ENCODE measurements around the gene FANCC. TPM values are rescaled to one million over a fixed set of nuclear protein-coding genes. Genes with fewer than 3 reads are reported as not detected.

FANCC gene
- total RNA-seq, 3 donors from 2014 or later (not counting 1 experiment from before 2014, with no cell fraction given), result 9.9 to 18.9 (median 12.8) TPM

GRCh38 chr9:95130484-95130883 is 187.0 kb downstream of the FANCC start:
- Histone ChIP-seq H3K27ac (ENCODE audit: low read length) (no peak overlapping the region), H3K36me3 (ENCODE audit: control insufficient read depth, insufficient read depth, low read length) (no peaks in the 10 kb centered on the region), H3K27me3 (ENCODE audit: control insufficient read depth, insufficient read depth, low read length) (no peaks in the 10 kb centered on the region), H3K4me1 (ENCODE audit: control insufficient read depth, insufficient read depth, low read length) (peaks cover 6% of the 10 kb centered on the region), H3K4me3 (ENCODE audit: low read length) (no peak overlapping the region), H3K9me3 (ENCODE audit: control insufficient read depth, insufficient read depth, low read length) (no peaks in the 10 kb centered on the region)
- no peaks in the 10 kb centered on the region for H3K27me3 Mint-ChIP-seq (ENCODE audit: low read depth in 2 of 2)
- 95% methylated on average over 4 of the region's 5 CpGs for WGBS (ENCODE audit: insufficient coverage)
- H3K36me3 Mint-ChIP-seq, result no peaks in the 10 kb centered on the region
- no peak overlapping the region for H3K4me3 Mint-ChIP-seq
- no peaks in the 10 kb centered on the region for H3K9me3 Mint-ChIP-seq
- peaks cover 5% of the 10 kb centered on the region in 2 donors for H3K4me1 Mint-ChIP-seq
- DNase-seq (no peak), ATAC-seq (no peak)
- intact Hi-C loops (cut with micrococcal nuclease), result loop anchor here (2.0 kb wide), 1 partner anchor 462 kb away; no protein-coding TSS in a partner anchor
- TF ChIP-seq CTCF (IDR thresholded peaks at IDR 0.05), result no peak
- no peak overlapping the region for H3K27ac Mint-ChIP-seq

DNA sequence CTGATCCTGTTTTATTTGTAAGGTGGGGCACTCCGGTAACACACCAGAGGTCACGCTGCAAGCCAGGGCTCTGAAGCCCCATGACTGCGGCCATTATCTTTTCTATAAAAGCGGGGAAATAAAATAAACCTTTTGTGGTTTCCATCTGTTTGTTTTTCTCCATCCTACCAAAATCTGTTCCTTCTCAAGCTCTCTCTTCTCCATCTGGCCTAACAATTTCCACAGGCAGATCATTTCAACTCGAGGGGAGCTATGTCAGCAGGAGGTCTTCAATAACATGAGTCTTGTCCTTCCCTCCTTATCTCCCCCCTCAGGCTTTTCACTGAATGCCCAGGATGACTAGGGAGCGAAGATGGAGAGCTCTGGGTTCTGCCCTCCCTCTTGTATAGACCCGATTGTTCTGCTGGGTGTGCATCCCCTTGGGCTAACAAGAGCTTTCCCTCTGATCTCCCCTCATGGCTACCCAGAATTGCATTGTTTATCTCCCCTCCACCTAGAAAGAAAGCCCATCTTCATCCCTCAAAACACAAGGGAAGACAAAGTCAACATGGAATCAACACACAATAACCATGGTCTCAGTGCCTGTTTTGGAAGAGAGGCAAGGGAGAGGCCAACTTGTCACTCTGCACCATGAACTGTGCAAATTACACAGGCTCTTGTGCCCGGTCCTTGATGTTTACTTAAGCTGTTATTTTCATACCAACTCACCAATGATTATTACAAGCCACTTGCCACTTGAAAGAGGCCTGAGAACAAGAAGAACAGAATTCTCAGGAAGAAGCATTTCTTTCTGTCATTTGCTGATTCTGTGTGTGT is 187.8 kb downstream of the FANCC start:
- Mint-ChIP-seq H3K27ac (no peak overlapping the region), H3K4me1 (peaks cover 5% of the 10 kb centered on the region in 2 donors), H3K9me3 (no peaks in the 10 kb centered on the region), H3K36me3 (no peaks in the 10 kb centered on the region), H3K4me3 (no peak overlapping the region), H3K27me3 (ENCODE audit: low read depth in 2 of 2) (no peaks in the 10 kb centered on the region)
- Histone ChIP-seq H3K27me3 (ENCODE audit: control insufficient read depth, insufficient read depth, low read length) (no peaks in the 10 kb centered on the region), H3K9me3 (ENCODE audit: control insufficient read depth, insufficient read depth, low read length) (no peaks in the 10 kb centered on the region), H3K4me3 (ENCODE audit: low read length) (no peak overlapping the region), H3K36me3 (ENCODE audit: control insufficient read depth, insufficient read depth, low read length) (no peaks in the 10 kb centered on the region), H3K4me1 (ENCODE audit: control insufficient read depth, insufficient read depth, low read length) (peaks cover 6% of the 10 kb centered on the region), H3K27ac (ENCODE audit: low read length) (no peak overlapping the region)
- ATAC-seq, result no peak
- 97% methylated on average over 8 of the region's 8 CpGs for WGBS (ENCODE audit: insufficient coverage)
- no peak for TF ChIP-seq CTCF (IDR thresholded peaks at IDR 0.05)
- intact Hi-C loops (cut with micrococcal nuclease), result loop anchor here (2.0 kb wide), 1 partner anchor 461 kb away; no protein-coding TSS in a partner anchor
- DNase-seq, result no peak

- H3K9me3 ChIP-seq (ENCODE audit: control insufficient read depth, insufficient read depth, low read length), result no peaks in the 10 kb centered on the region
- H3K4me1 Mint-ChIP-seq, result peaks cover 5% of the 10 kb centered on the region in 2 donors
These were observed 189.4 kb downstream of the FANCC start for GRCh38 chr9:95128177-95128524.

More at GRCh38 chr9:95128177-95128524, 189.4 kb downstream of the FANCC start:
- H3K4me3 ChIP-seq (ENCODE audit: low read length), result no peak overlapping the region
- no peaks in the 10 kb centered on the region for H3K36me3 ChIP-seq (ENCODE audit: control insufficient read depth, insufficient read depth, low read length)
- H3K9me3 Mint-ChIP-seq, result no peaks in the 10 kb centered on the region
- ATAC-seq (no peak), DNase-seq (no peak)
- H3K27ac Mint-ChIP-seq, result no peak overlapping the region
- intact Hi-C loops (cut with micrococcal nuclease), result no loop called here
- H3K27me3 ChIP-seq (ENCODE audit: control insufficient read depth, insufficient read depth, low read length), result no peaks in the 10 kb centered on the region
- no peaks in the 10 kb centered on the region for H3K27me3 Mint-ChIP-seq (ENCODE audit: low read depth in 2 of 2)
- no peak overlapping the region for H3K27ac ChIP-seq (ENCODE audit: low read length)
- H3K36me3 Mint-ChIP-seq, result no peaks in the 10 kb centered on the region
- H3K4me3 Mint-ChIP-seq, result no peak overlapping the region
- TF ChIP-seq CTCF (IDR thresholded peaks at IDR 0.05), result no peak
- H3K4me1 ChIP-seq (ENCODE audit: control insufficient read depth, insufficient read depth, low read length), result peaks cover 6% of the 10 kb centered on the region
- 82% methylated on average over 1 of the region's 4 CpGs for WGBS (ENCODE audit: insufficient coverage)

Measured in natural killer cell (primary cell).